Activated CD8-positive, alpha-beta memory T cell treated with anti-CD3 and anti-CD28 coated beads, Interleukin-2, amount 50 U/mL, for 4 hours (primary cell): ENCODE measurements around the gene RBM38.

Experiments used
- DNase-seq: peaks from one replicate; pipeline ENCODE4 v3.0.0-alpha.2; 2020

The RBM38 gene

GRCh38 chr20:57374931-57375651 is 16.1 kb upstream of the RBM38 start:
- DNase-seq: no peak

GRCh38 chr20:57375652-57376230 is 15.5 kb upstream of the RBM38 start:
- no peak for DNase-seq

GRCh38 chr20:57377350-57377749 is 13.8 kb upstream of the RBM38 start:
- DNase-seq: no peak

GRCh38 chr20:57378107-57378506 is 13.1 kb upstream of the RBM38 start:
- DNase-seq: no peak

- DNase-seq: no peak
These were observed 12.4 kb upstream of the RBM38 start for GRCh38 chr20:57378646-57379262.

GRCh38 chr20:57379263-57379647 is 11.9 kb upstream of the RBM38 start:
- no peak for DNase-seq

GRCh38 chr20:57380081-57380750 is 11.0 kb upstream of the RBM38 start:
- DNase-seq: no peak

- peak; percentile 88 for DNase-seq
These were observed 9.3 kb upstream of the RBM38 start for GRCh38 chr20:57381596-57382503.

GRCh38 chr20:57382516-57382915 is 8.7 kb upstream of the RBM38 start:
- DNase-seq: no peak

- DNase-seq: no peak
These were observed 7.5 kb upstream of the RBM38 start for GRCh38 chr20:57383447-57384347.

- DNase-seq: no peak
These were observed 6.7 kb upstream of the RBM38 start for GRCh38 chr20:57384486-57384885.

- DNase-seq: no peak
These were observed 6.0 kb upstream of the RBM38 start for GRCh38 chr20:57384953-57385761.

- DNase-seq: no peak
These were observed 5.3 kb upstream of the RBM38 start for GRCh38 chr20:57385940-57386339.

- DNase-seq: no peak
These were observed 4.4 kb upstream of the RBM38 start for GRCh38 chr20:57386762-57387161.

- no peak for DNase-seq
These were observed 3.7 kb upstream of the RBM38 start for GRCh38 chr20:57387463-57387862.

GRCh38 chr20:57387945-57388371 is 3.2 kb upstream of the RBM38 start:
- no peak for DNase-seq

- peak; percentile 64 for DNase-seq
These were observed 2.1 kb upstream of the RBM38 start for GRCh38 chr20:57388953-57389694.

- peak; percentile 61 for DNase-seq
These were observed 1.2 kb upstream of the RBM38 start for GRCh38 chr20:57389695-57390603.
